Caco-2 (cell line): ENCODE measurements around the gene ERC1. TPM values are rescaled to one million over a fixed set of nuclear protein-coding genes. Genes with fewer than 3 reads are reported as not detected.

Experiments used
- BruUV-seq: library from RNA; stranded (reverse); fragments of 400-500 nt; replicated peaks from 2 replicates; lab custom pipeline; 2021; lab: Mats Ljungman, UMichigan
- CTCF ChIA-PET: fragments of 300-600 bp; sonication (Branson Sonifier 250); formaldehyde crosslinking; loops from one replicate; lab custom pipeline; 2022; ENCODE audit warnings: antibody characterized with exemption; lab: Charles Lee
- POLR2A ChIA-PET: fragments of 300-600 bp; sonication (Branson Sonifier 250); formaldehyde crosslinking; loops from one replicate; lab custom pipeline; 2022; ENCODE audit warnings: antibody characterized with exemption; lab: Charles Lee
- DNase-seq, 2 experiments: peaks; one replicate each; pipeline versions ENCODE4 v3.0.0 to v3.0.0-alpha.2; 2020 to 2022
- H3K27me3 ChIP-seq: replicated peaks from 2 replicates; pipeline ENCODE4 v1.6.0; 2011; ENCODE audit warnings: low read length; ENCODE audit not compliant: control insufficient read depth, insufficient read depth
- H3K36me3 ChIP-seq: 2 replicates; pipeline ENCODE4 v1.5.1; 2011; ENCODE audit warnings: low read length; ENCODE audit not compliant: control insufficient read depth, insufficient read depth
- H3K4me1 ChIP-seq: fragments of 250-450 bp; sonication (Bioruptor Pico); 2 replicates; pipeline ENCODE4 v1.5.1; 2020; ENCODE audit warnings: mild to moderate bottlenecking
- H3K4me3 ChIP-seq: 2 replicates; pipeline ENCODE4 v1.5.1; 2011; ENCODE audit warnings: low read depth, mild to moderate bottlenecking, control low read depth, low read length
- H3K9me3 ChIP-seq: fragments of 250-450 bp; sonication (Bioruptor Pico); 2 replicates; pipeline ENCODE4 v1.5.1; 2020; ENCODE audit warnings: mild to moderate bottlenecking, moderate library complexity
- H3K27ac Mint-ChIP-seq: one replicate; pipeline ENCODE4 v1.8.0; 2022; ENCODE audit warnings: mixed read lengths; ENCODE audit not compliant: unreplicated experiment
- H3K27me3 Mint-ChIP-seq: one replicate; pipeline ENCODE4 v1.8.0; 2022; ENCODE audit warnings: mixed read lengths; ENCODE audit not compliant: insufficient read depth, unreplicated experiment
- H3K36me3 Mint-ChIP-seq: one replicate; pipeline ENCODE4 v1.8.0; 2022; ENCODE audit warnings: mild to moderate bottlenecking, mixed read lengths; ENCODE audit not compliant: insufficient read depth, unreplicated experiment
- H3K4me1 Mint-ChIP-seq: one replicate; pipeline ENCODE4 v1.8.0; 2022; ENCODE audit warnings: low read depth, mixed read lengths; ENCODE audit not compliant: unreplicated experiment
- H3K4me3 Mint-ChIP-seq: one replicate; pipeline ENCODE4 v1.8.0; 2022; ENCODE audit warnings: mild to moderate bottlenecking, moderate library complexity, mixed read lengths; ENCODE audit not compliant: unreplicated experiment
- H3K9me3 Mint-ChIP-seq: one replicate; pipeline ENCODE4 v1.8.0; 2022; ENCODE audit warnings: mixed read lengths; ENCODE audit not compliant: unreplicated experiment
- CTCF ChIP-seq, 2 experiments: fragments of 200-600 bp in 1 of 2; IDR thresholded peaks; 1 replicate in 1 of 2; 2 replicates in 1 of 2; pipeline versions ENCODE4 v1.5.1 to v1.8.0; 2011 to 2022; ENCODE audit warnings: antibody characterized with exemption in 1 of 2, control low read depth in 1 of 2, inconsistent platforms in 1 of 2, low read depth in 1 of 2, low read length in 1 of 2, mild to moderate bottlenecking in 1 of 2, moderate library complexity in 1 of 2; ENCODE audit not compliant: insufficient read depth in 1 of 2, severe bottlenecking in 1 of 2, unreplicated experiment in 1 of 2
- intact Hi-C: fragments of 100-400 bp; cut with micrococcal nuclease; formaldehyde crosslinking; loops from one replicate; pipeline ENCODE4 v1.10.0; 2022; ENCODE audit not compliant: unreplicated experiment
- total RNA-seq: library from RNA; stranded (reverse); gene quantifications from 2 replicates; pipeline ENCODE4 v1.2.3, GENCODE V29; 2022

The ERC1 gene
- total RNA-seq, 1 experiment from 2014 or later: 88.4 TPM

GRCh38 chr12:966724-967123 lies 24.3 kb upstream of the ERC1 start:
- H3K4me1 ChIP-seq: peaks cover 5% of the 10 kb centered on the region; the same call in 1 of the 2 replicates
- no peaks in the 10 kb centered on the region for H3K9me3 ChIP-seq
- no peaks in the 10 kb centered on the region for H3K9me3 Mint-ChIP-seq
- POLR2A ChIA-PET: no interaction called here
- CTCF ChIA-PET: interaction anchor here (1.2 to 1.5 kb wide), 2 partner anchors 16 to 126 kb away, joined by 3 to 5 read pairs; no protein-coding TSS in a partner anchor
- no peaks in the 10 kb centered on the region for H3K36me3 ChIP-seq
- no peaks in the 10 kb centered on the region for H3K27me3 ChIP-seq
- no peak for TF ChIP-seq CTCF (IDR thresholded peaks at IDR 0.05; ENCODE audit: insufficient read depth in 1 of 2, low read depth in 1 of 2, low read length in 1 of 2, severe bottlenecking in 1 of 2, unreplicated experiment in 1 of 2)
- H3K4me3 Mint-ChIP-seq: no peak overlapping the region
- no peak overlapping the region for H3K27ac Mint-ChIP-seq
- DNase-seq: no peak
- intact Hi-C loops: no loop called here
- H3K27me3 Mint-ChIP-seq: no peaks in the 10 kb centered on the region
- no peak overlapping the region for H3K4me3 ChIP-seq
- no TSS peak for BruUV-seq
- H3K36me3 Mint-ChIP-seq: no peaks in the 10 kb centered on the region
- H3K4me1 Mint-ChIP-seq: peaks cover 8% of the 10 kb centered on the region

DNA sequence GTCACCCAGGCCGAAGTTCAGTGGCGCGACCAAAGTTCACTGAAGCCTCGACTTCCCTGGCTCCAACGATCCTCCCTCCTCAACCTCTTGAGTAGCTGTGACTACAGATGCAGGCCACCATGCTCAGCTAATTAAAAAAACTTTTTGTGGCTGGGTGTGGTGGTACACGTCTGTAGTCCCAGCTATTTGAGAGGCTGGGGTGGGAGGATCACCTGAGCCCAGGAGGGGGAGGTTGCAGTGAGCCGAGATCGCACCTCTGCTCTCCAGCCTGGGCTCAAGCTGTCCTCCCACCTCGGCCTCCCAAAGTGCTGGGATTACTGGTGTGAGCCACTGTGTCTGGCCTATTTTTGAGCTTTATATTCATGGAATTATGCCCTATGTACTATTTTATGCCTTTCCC lies 23.4 kb upstream of the ERC1 start:
- ChIA-PET POLR2A (no interaction called here), CTCF (interaction anchor here (0.6 to 1.7 kb wide), 5 partner anchors 17 to 636 kb away, joined by 3 to 8 read pairs (median 4); partner anchors contain the start of gene RAD52)
- Mint-ChIP-seq H3K4me1 (peaks cover 8% of the 10 kb centered on the region), H3K4me3 (no peak overlapping the region), H3K9me3 (no peaks in the 10 kb centered on the region), H3K27ac (no peak overlapping the region), H3K27me3 (no peaks in the 10 kb centered on the region), H3K36me3 (no peaks in the 10 kb centered on the region)
- Histone ChIP-seq H3K27me3 (no peaks in the 10 kb centered on the region), H3K4me1 (peaks cover 5% of the 10 kb centered on the region; the same call in 1 of the 2 replicates), H3K36me3 (no peaks in the 10 kb centered on the region), H3K9me3 (no peaks in the 10 kb centered on the region), H3K4me3 (no peak overlapping the region)
- intact Hi-C loops: loop anchor here (2.0 kb wide), 1 partner anchor 17 kb away; no protein-coding TSS in a partner anchor
- no peak for TF ChIP-seq CTCF (IDR thresholded peaks at IDR 0.05; ENCODE audit: insufficient read depth in 1 of 2, low read depth in 1 of 2, low read length in 1 of 2, severe bottlenecking in 1 of 2, unreplicated experiment in 1 of 2)
- DNase-seq: no peak
- no TSS peak for BruUV-seq

GRCh38 chr12:968545-968944 lies 22.5 kb upstream of the ERC1 start:
- no TSS peak for BruUV-seq
- Mint-ChIP-seq H3K4me1 (peaks cover 6% of the 10 kb centered on the region), H3K4me3 (no peak overlapping the region), H3K36me3 (no peaks in the 10 kb centered on the region), H3K27me3 (no peaks in the 10 kb centered on the region), H3K27ac (no peak overlapping the region), H3K9me3 (no peaks in the 10 kb centered on the region)
- no peaks in the 10 kb centered on the region for H3K27me3 ChIP-seq
- DNase-seq: no peak
- no peak for TF ChIP-seq CTCF (IDR thresholded peaks at IDR 0.05; ENCODE audit: insufficient read depth in 1 of 2, low read depth in 1 of 2, low read length in 1 of 2, severe bottlenecking in 1 of 2, unreplicated experiment in 1 of 2)
- no peak overlapping the region for H3K4me3 ChIP-seq
- H3K36me3 ChIP-seq: no peaks in the 10 kb centered on the region
- POLR2A ChIA-PET: interaction anchor here (0.6 to 1.0 kb wide), 2 partner anchors 22 to 23 kb away, joined by 3 to 6 read pairs; partner anchors contain the start of gene ERC1
- intact Hi-C loops: loop anchor here (2.0 kb wide), 1 partner anchor 18 kb away; no protein-coding TSS in a partner anchor
- H3K9me3 ChIP-seq: no peaks in the 10 kb centered on the region
- CTCF ChIA-PET: interaction anchor here (1.7 kb wide), 1 partner anchor 19 kb away, joined by 8 read pairs; the partner anchor contains the start of gene RAD52
- H3K4me1 ChIP-seq: peaks cover 5% of the 10 kb centered on the region; the same call in 1 of the 2 replicates
